Measurements from ENCODE around the gene CAMK1D.
"Not testable (repeated sequence)": the region's sequence is repeated elsewhere in the genome, so short reads cannot be mapped to it uniquely, and the experiment has no call there.

The CAMK1D gene

GRCh38 chr10:12533723-12534122 is 184.4 kb downstream of the CAMK1D start:
- DNase-seq = no peak

- no peak for DNase-seq
These were observed 185.5 kb downstream of the CAMK1D start for GRCh38 chr10:12534824-12535223.

DNA sequence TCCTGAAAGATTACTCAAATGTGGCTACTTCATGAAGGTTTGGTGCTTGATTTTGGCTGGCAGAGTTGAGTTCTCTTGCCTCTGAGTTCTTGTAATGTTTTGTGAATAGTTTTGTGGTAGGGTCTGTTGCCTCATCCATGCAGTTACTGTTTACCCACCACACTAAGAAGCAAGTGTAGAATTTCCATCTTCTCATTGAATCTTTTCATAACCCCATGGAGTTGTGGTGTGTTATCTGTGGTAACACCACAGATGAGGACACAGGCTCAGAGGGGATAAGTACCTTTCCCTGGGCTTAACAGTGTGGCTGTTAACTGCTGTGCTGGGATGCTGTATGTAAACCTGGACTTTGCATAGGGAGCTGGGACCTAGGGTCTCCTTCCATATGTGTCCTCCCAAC is 186.3 kb downstream of the CAMK1D start:
- DNase-seq = no peak

- no peak for DNase-seq
These were observed 189.2 kb downstream of the CAMK1D start for GRCh38 chr10:12538491-12538995.

- no peak for DNase-seq
These were observed 190.2 kb downstream of the CAMK1D start for GRCh38 chr10:12539350-12540164.

DNA sequence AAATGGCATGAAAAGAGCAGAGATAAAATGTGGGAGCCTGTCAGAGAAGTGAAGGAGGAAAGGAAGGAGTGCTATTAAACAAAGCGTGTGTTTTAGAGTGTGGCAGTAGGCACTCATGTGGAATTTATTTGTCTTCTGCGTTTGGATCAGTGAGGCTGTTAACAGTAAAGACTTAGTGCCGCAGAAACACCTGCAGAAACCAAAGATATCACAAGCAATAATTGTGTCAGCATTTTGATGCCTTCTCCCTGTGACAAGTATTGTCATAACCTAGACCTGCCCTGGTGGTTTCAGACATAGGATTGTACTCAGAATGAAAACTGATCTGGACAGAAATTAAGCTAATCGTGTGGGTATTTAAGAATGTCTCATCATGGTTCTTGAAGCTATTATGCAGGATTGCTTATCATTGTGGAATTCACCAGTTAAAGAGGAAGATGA is 191.0 kb downstream of the CAMK1D start:
- DNase-seq = no peak

GRCh38 chr10:12541446-12542067 is 192.2 kb downstream of the CAMK1D start:
- no peak for DNase-seq

DNA sequence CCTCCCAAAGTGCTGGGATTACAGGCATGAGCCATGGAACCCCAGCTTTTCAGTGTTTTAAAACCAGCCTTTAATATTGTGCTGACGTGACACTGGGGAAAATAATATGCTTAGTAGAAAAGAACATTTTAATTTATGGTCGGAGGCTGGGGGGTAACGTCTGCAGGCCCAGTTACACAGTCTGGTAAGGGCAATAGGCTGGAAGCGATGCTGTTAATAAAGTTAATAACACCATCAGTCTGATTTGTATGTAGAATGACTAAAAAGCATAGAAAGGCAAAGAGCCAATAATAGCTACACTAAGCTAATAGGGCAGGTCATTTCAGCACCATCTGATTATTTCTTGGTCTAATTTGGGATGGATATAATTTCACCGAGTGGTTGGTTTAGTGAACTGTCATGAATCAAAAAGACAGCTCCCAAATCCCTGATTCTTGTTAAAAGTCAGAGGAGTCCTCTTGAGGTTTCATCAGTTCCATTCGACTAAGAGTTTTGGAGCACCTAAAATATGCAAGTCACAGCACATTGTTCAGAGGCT is 192.9 kb downstream of the CAMK1D start:
- DNase-seq = no peak

GRCh38 chr10:12543589-12543988 is 194.2 kb downstream of the CAMK1D start:
- no peak for DNase-seq

- not testable (repeated sequence) for DNase-seq
These were observed 196.9 kb downstream of the CAMK1D start for GRCh38 chr10:12546160-12546802.

DNA sequence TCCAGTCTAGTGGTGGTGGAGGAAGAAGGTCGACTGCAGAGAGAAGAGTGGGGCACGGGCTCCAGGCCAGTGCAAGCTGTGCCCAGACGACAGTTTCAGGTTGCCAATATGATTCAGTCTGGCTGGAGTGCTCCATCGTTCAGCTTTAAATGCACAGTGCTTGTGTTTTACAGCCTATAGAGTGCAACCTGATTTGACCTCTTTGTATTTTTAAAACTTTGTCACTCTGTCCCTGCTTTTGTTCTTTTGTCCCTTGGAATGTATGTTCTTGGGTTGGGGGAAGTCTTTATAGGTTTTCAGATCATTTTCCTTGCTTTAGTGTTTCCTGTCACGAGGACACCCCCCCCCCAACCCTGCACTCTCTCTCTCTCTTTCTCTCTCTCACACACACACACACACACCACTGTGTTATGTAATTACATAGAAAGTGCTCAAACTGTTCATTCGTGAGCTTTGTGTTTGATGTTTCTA is 198.0 kb downstream of the CAMK1D start:
- peak; percentile 29 for DNase-seq

DNA sequence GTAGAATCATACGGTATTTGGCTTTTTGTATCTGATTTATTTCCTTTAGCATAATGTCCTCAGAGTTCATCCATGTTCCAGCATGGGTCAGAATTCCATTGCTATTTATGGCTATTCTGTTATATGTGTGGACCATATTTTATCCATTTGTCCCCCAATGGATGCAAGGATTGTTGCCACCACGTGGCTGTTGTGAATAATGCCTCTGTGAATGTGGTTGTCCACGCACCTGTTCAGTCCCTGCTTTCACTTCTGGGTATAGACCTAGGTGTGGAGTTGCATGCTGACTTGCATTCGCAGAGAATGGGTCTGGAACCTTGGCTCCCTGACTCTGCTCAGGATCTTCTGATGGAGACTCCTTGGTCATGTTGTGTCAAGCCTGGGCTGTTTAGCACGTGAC is 199.9 kb downstream of the CAMK1D start:
- no peak for DNase-seq

GRCh38 chr10:12550994-12551393 is 201.6 kb downstream of the CAMK1D start:
- DNase-seq = no peak

DNA sequence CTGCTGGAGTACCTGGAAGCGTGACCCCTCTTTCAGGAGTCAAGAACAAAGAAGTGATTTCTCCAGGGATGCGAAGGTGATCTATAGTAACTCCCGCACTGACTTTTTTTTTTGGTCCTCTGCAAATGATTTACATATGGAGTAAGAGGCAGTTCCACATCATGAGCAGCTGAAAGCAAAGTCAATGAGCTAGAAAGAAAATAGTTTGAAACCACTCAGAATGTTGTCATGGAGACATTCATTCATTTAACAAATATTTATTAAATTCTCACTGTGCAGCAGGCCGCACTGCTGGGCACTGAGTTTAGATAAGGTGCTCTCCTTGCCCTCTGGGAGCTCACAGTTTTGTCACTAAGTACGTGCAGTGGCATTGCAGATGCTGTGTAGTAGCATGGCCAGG is 206.7 kb downstream of the CAMK1D start:
- no peak for DNase-seq

GRCh38 chr10:12559578-12560178 is 210.3 kb downstream of the CAMK1D start:
- no peak for DNase-seq

- no peak for DNase-seq
These were observed 212.0 kb downstream of the CAMK1D start for GRCh38 chr10:12561307-12561706.

DNA sequence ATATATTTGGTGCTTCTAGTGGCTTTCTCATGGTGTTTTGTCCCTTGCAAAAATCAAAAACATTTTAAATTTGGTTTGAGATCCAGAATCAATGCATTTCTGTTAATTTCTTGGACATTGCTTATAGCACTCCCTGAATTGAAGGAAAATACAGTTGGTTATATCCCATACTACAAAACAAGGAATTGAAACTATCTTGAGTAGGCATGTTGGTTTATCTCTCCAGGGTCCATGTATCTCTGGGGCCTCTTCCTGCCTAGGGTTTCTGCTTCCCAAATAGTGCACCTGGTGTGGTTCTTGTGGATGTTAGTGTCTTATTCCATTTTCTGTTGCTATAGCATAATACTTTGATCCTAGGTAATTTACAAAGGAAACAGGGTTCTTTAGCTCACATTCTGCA is 212.4 kb downstream of the CAMK1D start:
- no peak for DNase-seq

DNA sequence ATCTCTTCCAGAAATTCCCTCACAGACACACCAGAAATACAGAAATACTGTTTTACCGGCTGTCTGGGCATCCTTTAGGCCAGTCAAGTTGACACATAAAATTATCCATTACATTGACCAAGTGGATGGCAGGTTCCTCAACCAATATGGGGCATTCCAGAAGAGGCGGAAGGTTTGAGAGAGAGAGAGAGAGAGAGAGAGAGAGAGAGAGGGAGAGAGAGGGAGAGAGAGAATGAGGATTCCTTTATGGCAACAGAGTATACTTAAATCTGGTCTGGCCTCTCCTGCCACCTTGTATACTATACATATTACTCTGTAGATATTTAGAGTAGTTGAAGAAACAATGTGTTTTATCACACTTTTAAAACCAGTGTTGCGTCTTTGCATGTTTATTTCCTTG is 214.1 kb downstream of the CAMK1D start:
- no peak for DNase-seq

DNA sequence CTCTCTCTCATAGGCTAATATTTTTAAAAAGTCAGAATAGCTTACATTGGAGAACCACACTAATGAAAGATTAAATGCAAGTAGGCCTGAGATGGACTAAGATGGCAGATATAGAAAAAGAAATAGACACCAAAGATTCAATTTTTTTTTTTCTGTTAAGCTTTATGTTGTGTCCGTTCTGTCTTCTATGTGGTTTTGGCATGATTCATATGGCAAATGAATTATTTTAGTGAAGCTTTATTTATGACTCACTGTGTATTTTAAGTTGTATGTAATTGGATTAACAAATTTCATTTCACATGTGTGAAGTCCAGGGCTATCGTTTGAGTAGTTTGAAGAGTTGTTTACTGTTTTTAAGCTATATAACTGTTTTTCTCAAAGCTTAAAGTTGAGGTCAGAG is 214.8 kb downstream of the CAMK1D start:
- no peak for DNase-seq

DNA sequence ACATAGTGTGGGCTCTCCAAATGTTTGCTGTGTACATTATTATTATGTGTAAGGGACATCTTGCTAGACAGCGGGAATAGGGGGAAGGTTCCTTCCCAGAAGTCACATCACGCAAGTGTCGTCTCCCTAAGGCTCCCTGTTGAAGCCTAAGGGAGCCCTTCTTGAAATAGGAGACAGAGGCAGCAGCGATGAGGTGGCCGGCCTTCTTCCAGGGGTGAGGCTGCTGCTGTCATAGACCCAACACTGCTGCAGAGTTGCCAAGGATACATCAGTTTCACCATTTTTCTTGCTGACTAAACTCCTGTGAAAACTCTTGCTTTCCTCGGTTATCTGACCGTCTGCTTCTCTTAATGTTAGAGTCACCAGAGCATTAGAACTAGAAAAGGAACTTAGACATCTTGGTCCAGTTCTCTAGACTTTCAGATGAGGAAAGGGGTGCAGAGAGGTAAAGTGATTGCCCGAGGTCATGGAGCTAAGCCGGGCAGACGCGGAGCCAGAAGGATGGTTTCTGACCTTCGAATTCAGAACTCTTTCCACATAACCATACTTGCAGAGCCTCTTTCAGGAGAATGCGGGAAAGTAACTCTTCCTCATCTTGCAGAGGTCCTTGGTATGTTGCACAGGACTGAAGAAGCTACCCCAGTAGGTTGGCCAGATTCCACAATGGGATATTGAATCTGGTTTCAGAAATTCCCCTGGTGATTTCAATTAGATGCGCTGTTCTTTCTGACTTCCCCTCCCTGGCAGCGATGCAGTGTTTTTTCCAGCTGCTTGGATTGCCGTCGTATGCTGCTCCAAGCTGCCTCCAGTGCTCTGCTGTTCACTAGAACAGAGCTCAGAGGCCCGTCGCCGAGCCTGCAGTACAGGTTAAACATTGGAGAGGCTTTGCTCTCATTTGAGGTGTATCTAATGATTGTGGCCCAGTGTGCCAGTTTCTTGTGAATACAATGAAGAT is 217.1 kb downstream of the CAMK1D start:
- no peak for DNase-seq

DNA sequence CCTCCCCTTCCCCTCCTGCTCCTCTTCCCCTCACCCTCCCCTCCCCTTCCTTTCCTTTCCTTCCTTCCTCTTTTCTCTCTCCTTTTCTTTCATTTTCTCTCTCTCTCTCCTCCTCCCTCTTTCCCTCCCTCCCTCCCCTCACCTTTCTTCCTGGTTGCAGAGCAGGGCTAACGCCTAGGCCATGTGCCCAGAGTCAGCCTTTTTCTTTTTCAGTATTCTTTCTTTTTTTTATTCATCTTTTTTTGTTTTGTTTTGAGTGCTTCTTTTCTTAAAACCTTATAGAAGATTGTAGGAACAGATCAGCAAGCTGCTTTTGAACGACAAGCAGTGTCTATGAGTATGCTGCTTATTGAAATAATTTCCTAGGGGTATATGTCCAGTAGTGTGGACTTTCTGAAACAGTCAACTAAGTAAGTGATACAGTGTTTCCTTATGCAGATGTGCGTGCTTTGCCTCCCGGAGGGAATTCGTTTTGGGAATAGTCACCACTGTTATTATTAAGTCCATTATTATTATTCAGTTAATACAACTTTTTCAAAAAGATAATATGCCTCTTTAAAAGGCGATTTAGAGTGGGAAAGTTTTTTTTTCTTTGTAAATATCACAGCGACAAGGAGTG is 219.2 kb downstream of the CAMK1D start:
- no peak for DNase-seq

Data from COR-L47 (cell line).